Activated CD8-positive, alpha-beta T cell treated with anti-CD3 and anti-CD28 coated beads, Interleukin-2, amount 10 ng/mL, durations not matched to agents 7 days and 5 days (primary cell): ENCODE results near the gene MTHFD1L. TPM values are rescaled to one million over a fixed set of nuclear protein-coding genes. Genes with fewer than 3 reads are reported as not detected.
"Not testable (repeated sequence)": the region's sequence is repeated elsewhere in the genome, so short reads cannot be mapped to it uniquely, and the experiment has no call there.

Experiments
- ATAC-seq: fragments of 150-1000 bp; cut with Tn5 transposase; one replicate; pipeline ENCODE4 v1.10.0; 2021; ENCODE audit warnings: moderate library complexity
- CTCF ChIA-PET: fragments of 350-600 bp; sonication (Branson Sonifier 250); formaldehyde crosslinking; loops from one replicate; lab custom pipeline; 2021; ENCODE audit warnings: antibody characterized with exemption; lab: Charles Lee
- POLR2A ChIA-PET: fragments of 350-600 bp; sonication (Branson Sonifier 250); formaldehyde crosslinking; loops from one replicate; lab custom pipeline; 2021; ENCODE audit warnings: antibody characterized with exemption; lab: Charles Lee
- DNase-seq: peaks from one replicate; pipeline ENCODE4 v3.0.0-alpha.2; 2020
- H3K27ac Mint-ChIP-seq: one replicate; pipeline ENCODE4 v1.8.0; 2021; ENCODE audit warnings: mild to moderate bottlenecking, mixed read lengths
- H3K27me3 Mint-ChIP-seq: one replicate; pipeline ENCODE4 v1.8.0; 2021; ENCODE audit warnings: low read depth, mixed read lengths
- H3K36me3 Mint-ChIP-seq: one replicate; pipeline ENCODE4 v1.8.0; 2021; ENCODE audit warnings: low read depth, mixed read lengths
- H3K4me1 Mint-ChIP-seq: one replicate; pipeline ENCODE4 v1.8.0; 2021; ENCODE audit warnings: low read depth, mixed read lengths
- H3K4me3 Mint-ChIP-seq: one replicate; pipeline ENCODE4 v1.8.0; 2021; ENCODE audit warnings: mild to moderate bottlenecking, mixed read lengths
- H3K9me3 Mint-ChIP-seq: one replicate; pipeline ENCODE4 v1.8.0; 2022; ENCODE audit warnings: mixed read lengths; ENCODE audit not compliant: insufficient read depth
- total RNA-seq, 2 experiments: library from RNA; stranded (reverse); gene quantifications; one replicate each; pipeline ENCODE4 v1.2.3, GENCODE V29; 2021

Gene MTHFD1L
- total RNA-seq, 2 experiments from 2014 or later: 59.7 to 62.3 TPM

DNA sequence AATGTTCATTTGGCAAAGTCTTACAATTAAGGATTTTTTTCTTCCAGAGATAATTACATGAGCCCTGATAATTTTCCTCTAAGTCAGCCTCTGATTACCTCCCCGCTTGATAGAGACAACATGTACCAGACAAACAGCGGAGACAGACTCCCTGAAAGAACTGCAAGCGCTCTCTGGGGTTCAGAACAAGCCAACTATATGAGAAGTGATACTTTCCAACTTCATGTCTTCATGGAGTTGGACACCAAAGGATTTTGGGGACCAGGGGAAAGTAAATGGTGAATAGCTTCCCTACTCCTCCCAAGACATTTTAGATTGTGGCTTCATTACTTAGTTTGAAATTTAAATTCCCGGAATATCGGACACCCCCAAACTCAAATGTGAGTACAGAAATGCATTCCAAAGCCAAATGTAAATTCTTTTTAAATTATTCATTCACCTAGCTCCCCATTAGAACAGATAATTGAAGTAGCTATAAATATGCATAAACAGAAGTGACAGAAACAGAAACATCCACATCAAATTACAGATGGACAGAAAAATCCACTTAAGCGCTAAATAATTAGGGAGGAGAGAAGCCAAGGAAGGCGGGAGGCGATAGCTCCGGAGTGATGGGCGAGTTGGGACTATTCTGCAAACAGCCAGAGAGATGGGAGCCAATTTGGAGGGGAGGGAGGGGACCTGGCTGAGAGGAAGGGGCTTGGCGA lies 244.5 kb downstream of the MTHFD1L start:
- CTCF ChIA-PET: no interaction called here

DNA sequence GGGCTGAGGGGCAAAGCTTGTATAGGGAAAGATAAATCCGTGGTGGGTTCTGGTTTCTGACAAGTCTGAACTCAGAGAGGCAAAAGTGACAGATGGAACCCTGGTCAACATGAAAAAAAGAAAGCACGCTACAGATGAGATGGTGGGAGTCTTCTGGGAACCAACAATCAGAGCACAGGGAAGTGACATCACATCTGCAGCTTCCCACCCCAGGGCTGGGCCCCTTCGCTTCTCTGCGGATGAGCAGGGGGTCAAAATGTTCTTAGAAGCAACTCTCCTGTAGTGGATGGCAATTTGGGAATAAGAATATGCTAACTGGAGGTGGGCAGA lies 245.0 kb downstream of the MTHFD1L start:
- Mint-ChIP-seq H3K9me3 (no peaks in the 10 kb centered on the region), H3K4me3 (no peak overlapping the region), H3K36me3 (no peaks in the 10 kb centered on the region), H3K27ac (no peak overlapping the region), H3K27me3 (peaks cover 7% of the 10 kb centered on the region), H3K4me1 (no peaks in the 10 kb centered on the region)
- no peak for ATAC-seq
- CTCF ChIA-PET: no interaction called here
- DNase-seq: no peak
- POLR2A ChIA-PET: no interaction called here

More for the DNA sequence above, 244.5 kb downstream of the MTHFD1L start:
- Mint-ChIP-seq H3K27ac (no peak overlapping the region), H3K36me3 (no peaks in the 10 kb centered on the region), H3K27me3 (peaks cover 7% of the 10 kb centered on the region), H3K9me3 (no peaks in the 10 kb centered on the region), H3K4me1 (no peaks in the 10 kb centered on the region), H3K4me3 (no peak overlapping the region)
- POLR2A ChIA-PET: no interaction called here
- ATAC-seq: no peak
- DNase-seq: no peak

DNA sequence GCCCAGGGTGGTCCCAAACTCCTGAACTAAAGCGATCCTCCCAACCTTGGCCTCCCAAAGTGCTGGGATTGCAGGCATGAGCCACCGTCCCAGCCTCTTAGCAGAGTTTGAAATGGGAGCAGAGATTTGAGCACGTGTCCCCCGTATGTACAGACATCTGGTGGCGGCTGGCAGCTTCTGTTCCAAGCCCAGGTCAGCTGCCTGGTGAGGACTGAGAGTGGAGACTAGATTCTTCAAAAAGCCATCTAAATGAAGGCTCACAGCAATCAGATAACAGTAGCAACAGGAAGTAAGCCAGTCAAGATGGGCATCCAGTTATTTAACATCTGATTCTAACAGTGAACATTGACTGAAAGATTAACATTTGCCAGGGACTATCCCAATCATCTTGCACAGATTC lies 246.2 kb downstream of the MTHFD1L start:
- POLR2A ChIA-PET: no interaction called here

DNA sequence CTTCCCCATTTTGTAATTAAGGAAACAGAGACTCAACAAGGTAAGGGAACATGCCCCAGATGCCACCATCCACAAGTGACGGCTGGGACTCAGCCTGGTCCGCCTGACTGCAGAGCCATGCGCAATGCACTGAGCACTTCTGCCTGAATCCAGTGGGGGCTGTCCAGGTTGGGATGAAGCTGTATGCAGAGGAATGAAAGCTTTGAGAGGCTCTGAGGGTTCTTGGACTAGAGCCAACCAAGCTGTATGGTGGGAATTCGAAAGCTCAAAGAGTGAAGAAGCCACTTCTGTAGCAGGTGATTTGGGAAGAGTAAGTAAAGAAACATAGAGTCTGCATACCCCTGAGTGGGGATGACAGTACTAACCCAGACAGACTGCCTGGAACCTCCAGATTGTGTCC lies 246.6 kb downstream of the MTHFD1L start:
- Mint-ChIP-seq H3K4me1 (no peaks in the 10 kb centered on the region), H3K4me3 (no peak overlapping the region), H3K27me3 (peaks cover 10% of the 10 kb centered on the region), H3K27ac (no peak overlapping the region), H3K9me3 (no peaks in the 10 kb centered on the region), H3K36me3 (no peaks in the 10 kb centered on the region)
- DNase-seq (no peak), ATAC-seq (no peak)
- POLR2A ChIA-PET: no interaction called here
- CTCF ChIA-PET: no interaction called here

More for the DNA sequence above, 246.2 kb downstream of the MTHFD1L start:
- CTCF ChIA-PET: no interaction called here
- Mint-ChIP-seq H3K9me3 (no peaks in the 10 kb centered on the region), H3K36me3 (no peaks in the 10 kb centered on the region), H3K4me1 (no peaks in the 10 kb centered on the region), H3K4me3 (no peak overlapping the region), H3K27me3 (peaks cover 10% of the 10 kb centered on the region), H3K27ac (no peak overlapping the region)
- DNase-seq (no peak), ATAC-seq (no peak)

DNA sequence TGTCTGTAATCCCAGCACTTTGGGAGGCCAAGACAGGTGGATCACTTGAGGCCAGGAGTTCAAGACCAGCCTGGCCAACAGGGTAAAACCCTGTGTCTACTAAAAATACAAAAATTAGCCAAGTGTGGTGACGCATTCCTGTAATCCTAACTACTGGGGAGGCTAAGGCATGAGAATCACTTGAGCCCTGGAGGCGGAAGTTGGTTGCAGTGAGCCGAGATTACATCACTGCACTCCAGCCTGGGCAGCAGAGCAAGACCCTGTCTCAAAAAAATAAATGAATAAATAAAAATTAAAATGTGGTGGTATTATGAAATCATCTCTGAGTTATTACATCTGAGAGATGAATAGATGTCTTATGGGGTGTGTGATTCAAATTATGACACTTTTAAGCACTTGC lies 247.4 kb downstream of the MTHFD1L start:
- H3K4me1 Mint-ChIP-seq, CTCF ChIA-PET, POLR2A ChIA-PET, DNase-seq, H3K36me3 Mint-ChIP-seq, H3K27ac Mint-ChIP-seq, ATAC-seq, H3K4me3 Mint-ChIP-seq, H3K9me3 Mint-ChIP-seq: not testable (repeated sequence)
- peaks cover 10% of the 10 kb centered on the region for H3K27me3 Mint-ChIP-seq

DNA sequence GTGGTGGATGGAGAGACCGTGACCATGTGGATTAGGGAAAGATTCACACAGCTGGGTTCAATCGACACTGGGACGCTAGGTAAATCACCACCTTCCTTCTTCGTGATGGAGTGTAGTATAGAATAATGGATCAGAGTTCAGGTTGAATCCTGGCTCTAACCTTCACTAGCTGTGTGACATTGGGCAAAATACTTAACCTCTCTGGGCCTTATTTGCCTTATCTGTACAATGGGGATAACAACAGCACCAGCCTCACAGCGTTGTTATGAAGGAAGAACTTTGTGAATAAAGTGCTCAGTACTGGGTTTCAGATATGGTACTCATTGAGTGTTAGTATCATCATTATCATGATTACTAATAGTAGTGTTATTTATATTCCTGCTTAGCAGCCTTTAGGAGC lies 248.1 kb downstream of the MTHFD1L start:
- Mint-ChIP-seq H3K27me3 (peaks cover 10% of the 10 kb centered on the region), H3K9me3 (no peaks in the 10 kb centered on the region), H3K4me3 (no peak overlapping the region), H3K36me3 (no peaks in the 10 kb centered on the region), H3K27ac (no peak overlapping the region), H3K4me1 (peaks cover 5% of the 10 kb centered on the region)
- CTCF ChIA-PET: no interaction called here
- POLR2A ChIA-PET: no interaction called here
- DNase-seq (no peak), ATAC-seq (no peak)

DNA sequence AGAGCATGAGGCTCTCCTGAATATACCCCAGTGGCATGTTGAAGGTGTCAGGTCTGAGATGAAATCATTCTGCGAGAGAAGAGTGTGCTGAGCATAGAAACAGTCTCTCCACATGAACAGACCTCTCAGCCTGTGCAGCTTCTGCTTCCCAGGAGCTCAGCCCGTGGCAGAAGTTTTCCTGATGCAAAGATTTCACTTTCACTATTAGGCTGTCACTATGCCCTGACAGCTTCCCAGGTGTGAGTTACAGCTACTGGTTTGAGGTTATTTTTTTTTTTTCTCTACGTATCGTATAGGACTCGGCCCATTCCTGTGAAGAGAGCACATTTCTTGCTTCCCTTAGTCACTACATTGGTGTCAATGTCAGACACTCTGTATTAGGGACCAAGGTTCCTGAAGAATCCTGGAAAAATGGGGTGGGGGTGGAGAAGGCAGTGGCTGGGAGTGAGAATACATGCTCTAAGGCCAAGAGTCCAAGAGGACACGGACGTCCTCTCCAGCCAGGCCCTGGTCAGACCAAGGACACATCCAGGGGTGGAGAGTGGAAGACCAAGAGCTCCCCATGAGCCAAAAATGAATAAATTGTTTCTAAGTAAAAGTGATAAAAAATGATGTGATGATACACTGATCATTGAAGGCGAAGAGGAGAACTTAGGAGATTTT lies 253.1 kb downstream of the MTHFD1L start:
- ChIA-PET POLR2A (no interaction called here), CTCF (no interaction called here)
- H3K27me3 Mint-ChIP-seq: peaks cover 4% of the 10 kb centered on the region
- H3K4me1 Mint-ChIP-seq: peaks cover 5% of the 10 kb centered on the region
- no peak overlapping the region for H3K4me3 Mint-ChIP-seq
- ATAC-seq (no peak), DNase-seq (no peak)
- H3K36me3 Mint-ChIP-seq: no peaks in the 10 kb centered on the region
- H3K9me3 Mint-ChIP-seq: no peaks in the 10 kb centered on the region
- no peak overlapping the region for H3K27ac Mint-ChIP-seq

DNA sequence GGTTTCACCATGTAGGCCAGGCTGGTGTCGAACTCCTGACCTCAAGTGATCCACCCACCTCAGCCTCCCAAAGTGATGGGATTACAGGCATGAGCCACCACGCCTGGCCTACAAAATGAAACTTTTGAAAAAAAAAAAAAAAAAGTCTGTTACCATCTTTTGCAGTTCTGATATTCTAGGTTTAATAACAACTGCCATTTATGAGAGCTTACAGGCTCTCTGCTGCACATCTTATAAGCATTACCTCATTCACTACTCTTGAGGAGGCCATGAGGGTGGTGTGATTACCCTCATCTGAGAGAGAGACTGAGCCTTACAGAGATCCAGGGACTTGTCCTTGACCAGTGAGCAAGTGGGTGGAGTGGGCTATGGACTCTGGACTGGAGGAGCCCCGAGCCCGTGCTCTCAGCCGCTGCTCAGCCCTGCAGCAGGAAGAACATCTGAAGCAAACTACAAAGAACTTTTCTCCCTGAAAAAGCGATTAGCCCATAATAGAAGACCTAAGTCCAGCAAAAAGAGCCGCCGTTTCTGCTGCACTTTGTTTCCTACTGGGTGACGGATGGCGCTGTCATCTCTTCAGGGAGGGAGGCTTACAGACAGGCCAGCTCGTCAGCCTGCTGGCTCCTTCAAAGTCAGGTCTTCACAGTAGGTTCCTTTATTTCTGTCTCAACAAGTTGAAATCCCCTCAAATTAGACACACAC lies 254.5 kb downstream of the MTHFD1L start:
- H3K36me3 Mint-ChIP-seq: no peaks in the 10 kb centered on the region
- no peaks in the 10 kb centered on the region for H3K9me3 Mint-ChIP-seq
- no peak for ATAC-seq
- no peak for DNase-seq
- H3K27ac Mint-ChIP-seq: no peak overlapping the region
- H3K4me1 Mint-ChIP-seq: peaks cover 5% of the 10 kb centered on the region
- POLR2A ChIA-PET: no interaction called here
- H3K27me3 Mint-ChIP-seq: peaks cover 6% of the 10 kb centered on the region
- CTCF ChIA-PET: no interaction called here
- no peak overlapping the region for H3K4me3 Mint-ChIP-seq

DNA sequence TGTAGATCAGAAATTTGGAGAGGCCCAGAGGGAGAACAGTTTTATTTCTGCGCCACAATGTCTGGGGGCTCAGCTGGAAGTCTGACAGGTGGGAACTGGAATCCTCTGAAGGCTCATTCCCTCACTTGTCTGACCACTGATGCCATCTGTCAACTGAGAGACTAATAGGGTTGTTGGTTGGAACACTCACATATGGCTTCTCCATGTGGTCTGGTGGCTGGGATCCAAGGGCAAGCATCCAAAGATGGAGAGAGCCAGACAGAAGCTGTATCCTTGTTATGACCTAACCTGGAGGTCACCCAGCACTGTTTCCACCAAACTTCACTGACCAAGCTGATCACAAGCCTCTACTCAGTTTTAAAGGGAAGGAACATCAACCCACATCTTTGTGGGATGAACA lies 256.4 kb downstream of the MTHFD1L start:
- no peak overlapping the region for H3K27ac Mint-ChIP-seq
- peaks cover 2% of the 10 kb centered on the region for H3K27me3 Mint-ChIP-seq
- ATAC-seq: no peak
- H3K36me3 Mint-ChIP-seq: no peaks in the 10 kb centered on the region
- CTCF ChIA-PET: no interaction called here
- peaks cover 5% of the 10 kb centered on the region for H3K4me1 Mint-ChIP-seq
- no peak for DNase-seq
- H3K9me3 Mint-ChIP-seq: no peaks in the 10 kb centered on the region
- H3K4me3 Mint-ChIP-seq: no peak overlapping the region
- POLR2A ChIA-PET: no interaction called here

DNA sequence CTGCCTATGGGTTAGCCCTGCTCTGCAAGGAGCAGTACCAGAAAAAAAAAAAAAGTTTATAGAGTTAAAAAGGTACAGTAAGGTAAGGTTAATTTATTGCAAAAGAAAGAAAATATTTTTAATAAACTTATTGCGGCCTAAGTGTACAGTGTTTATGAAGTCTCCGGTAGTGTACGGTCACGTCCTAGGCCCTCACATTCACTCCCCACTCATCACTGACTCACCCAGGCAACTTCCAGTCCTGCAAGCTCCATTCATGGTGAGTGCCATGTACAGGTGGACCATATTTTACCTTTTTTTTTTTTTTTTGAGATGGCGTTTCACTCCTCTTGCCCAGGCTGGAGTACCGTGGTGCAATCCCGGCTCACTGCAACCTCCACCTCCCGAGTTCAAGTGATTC lies 258.1 kb downstream of the MTHFD1L start:
- H3K9me3 Mint-ChIP-seq, H3K27ac Mint-ChIP-seq, H3K4me1 Mint-ChIP-seq, DNase-seq, ATAC-seq, H3K4me3 Mint-ChIP-seq, H3K36me3 Mint-ChIP-seq, POLR2A ChIA-PET, H3K27me3 Mint-ChIP-seq: not testable (repeated sequence)
- CTCF ChIA-PET: interaction anchor here (0.6 kb wide), 1 partner anchor 234 kb away, joined by 4 read pairs; no protein-coding TSS in a partner anchor

DNA sequence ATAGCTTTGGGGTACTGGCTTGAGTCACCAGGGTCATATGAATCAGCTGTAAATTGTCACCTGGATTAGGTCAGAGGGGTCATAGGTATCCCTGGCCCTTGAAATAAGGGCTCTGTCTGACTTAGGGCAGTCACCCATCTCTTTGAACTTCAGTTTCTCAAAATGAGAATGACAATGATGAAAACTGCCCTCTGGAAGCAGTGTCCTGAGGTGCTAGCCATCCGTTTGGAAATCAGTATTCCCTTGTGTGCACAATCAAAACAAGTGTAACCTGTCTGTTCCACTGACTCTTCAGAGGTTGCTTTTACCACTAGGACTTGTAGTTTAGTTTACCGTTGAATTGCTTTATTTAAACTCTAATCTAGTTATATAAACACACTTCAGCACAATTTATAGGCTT lies 259.7 kb downstream of the MTHFD1L start:
- CTCF ChIA-PET, H3K27ac Mint-ChIP-seq, H3K27me3 Mint-ChIP-seq, ATAC-seq, POLR2A ChIA-PET, H3K36me3 Mint-ChIP-seq, DNase-seq, H3K4me3 Mint-ChIP-seq, H3K4me1 Mint-ChIP-seq, H3K9me3 Mint-ChIP-seq: not testable (repeated sequence)

DNA sequence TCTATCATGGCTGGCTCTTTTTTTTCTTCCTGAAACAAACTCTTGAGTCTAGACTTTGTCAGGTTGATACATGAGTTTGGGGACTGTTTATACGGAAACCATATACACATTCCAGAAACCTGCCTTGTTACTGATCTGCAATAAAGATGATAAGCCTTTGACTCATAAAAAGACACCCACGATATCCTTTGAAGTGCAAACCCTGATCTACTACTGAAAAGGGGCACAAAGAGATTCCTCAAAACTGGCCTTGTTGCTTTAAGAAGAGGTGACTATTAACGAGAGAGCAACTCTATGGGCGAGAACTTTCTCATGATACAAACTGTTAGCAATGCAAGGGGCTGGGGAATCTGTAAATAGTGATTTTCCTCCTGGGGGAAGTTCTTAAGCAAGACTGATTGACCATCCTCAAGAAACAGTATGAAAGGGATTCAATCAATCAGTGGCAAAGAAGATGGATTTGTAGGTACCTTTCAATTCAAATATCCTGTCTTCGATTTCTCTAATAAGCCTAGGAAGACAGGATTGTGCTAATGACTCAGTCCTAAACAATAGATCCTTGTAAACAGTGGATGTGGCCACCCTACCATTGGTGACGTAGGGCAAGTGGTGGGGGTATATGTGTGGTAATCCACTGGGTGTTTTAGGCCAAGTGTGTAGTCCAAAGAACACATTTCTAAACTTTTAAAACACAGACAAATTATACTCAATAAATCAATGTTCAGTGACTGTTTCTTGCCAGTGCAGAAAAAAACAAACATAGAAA lies 260.3 kb downstream of the MTHFD1L start:
- H3K9me3 Mint-ChIP-seq, POLR2A ChIA-PET, DNase-seq, H3K4me3 Mint-ChIP-seq, H3K36me3 Mint-ChIP-seq, H3K27ac Mint-ChIP-seq, H3K27me3 Mint-ChIP-seq, H3K4me1 Mint-ChIP-seq, ATAC-seq, CTCF ChIA-PET: not testable (repeated sequence)
